ENCODE measurements around the gene ZNF446. TPM values are rescaled to one million over a fixed set of nuclear protein-coding genes. Genes with fewer than 3 reads are reported as not detected.
"Not testable (repeated sequence)": the region's sequence is repeated elsewhere in the genome, so short reads cannot be mapped to it uniquely, and the experiment has no call there.

The ZNF446 gene
- total and polyA plus RNA-seq, 10 of the 15 experiments (the other 5 are each of a cell fraction or from before 2014, with no cell fraction given), result 0.14 to 6.9 (median 4.1) TPM

DNA sequence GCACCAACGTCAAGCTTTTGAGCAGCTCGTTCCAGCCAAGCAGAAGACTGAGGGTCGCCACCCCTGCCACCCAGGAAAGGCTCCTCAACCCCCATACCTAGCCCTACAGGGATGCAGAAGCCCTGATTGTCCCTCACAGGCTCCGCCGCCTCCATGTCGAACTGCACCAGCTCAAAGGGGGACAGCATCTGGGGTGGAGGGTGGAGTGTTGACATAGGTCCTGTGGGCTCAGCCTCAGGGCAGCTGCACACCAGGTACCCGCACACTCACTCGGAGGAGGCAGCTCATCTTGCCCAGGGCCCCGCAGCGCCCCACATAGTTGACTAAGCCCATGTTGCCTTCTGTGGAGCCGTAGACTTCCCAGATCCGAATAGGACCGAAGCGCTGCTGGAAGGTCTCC lies 24.1 kb downstream of the ZNF446 start:
- peaks cover 8% of the 10 kb centered on the region for H3K4me1 ChIP-seq (ENCODE audit: control insufficient read depth, insufficient read depth, low read length)
- in situ Hi-C loops (cut with MboI), result no loop called here
- 0 out of 2 replicates have a peak overlapping the region, but pooled peaks have one; percentile 66 for H3K4me3 ChIP-seq
- no peaks in the 10 kb centered on the region for H3K36me3 ChIP-seq (ENCODE audit: control insufficient read depth in 2 of 2, insufficient read depth in 2 of 2, low read length in 1 of 2)
- RAD21 ChIA-PET (ENCODE audit: unreplicated experiment), result no interaction called here
- TF ChIP-seq SMARCA5 (IDR thresholded peaks at IDR 0.05), result no peak
- no peak for TF ChIP-seq PAX8 (IDR thresholded peaks at IDR 0.05)
- no peak for TF ChIP-seq SREBF2 (IDR thresholded peaks at IDR 0.05; ENCODE audit: low read length)
- TF ChIP-seq MEF2B (IDR thresholded peaks at IDR 0.05; ENCODE audit: partially characterized antibody, poor library complexity, severe bottlenecking), result no peak
- no peak for TF ChIP-seq ETV6 (conservative IDR thresholded peaks at IDR 0.05 in 1 of 2, IDR thresholded peaks at IDR 0.05 in 1 of 2; ENCODE audit: borderline replicate concordance in 1 of 2, low read depth in 1 of 2)
- TF ChIP-seq NBN (IDR thresholded peaks at IDR 0.05), result no peak
- TF ChIP-seq HCFC1 (IDR thresholded peaks at IDR 0.05; ENCODE audit: low read length), result no peak
- TF ChIP-seq ZZZ3 (IDR thresholded peaks at IDR 0.05; ENCODE audit: control insufficient read depth, insufficient read length, low read depth), result no peak
- TF ChIP-seq, protein P1, sequence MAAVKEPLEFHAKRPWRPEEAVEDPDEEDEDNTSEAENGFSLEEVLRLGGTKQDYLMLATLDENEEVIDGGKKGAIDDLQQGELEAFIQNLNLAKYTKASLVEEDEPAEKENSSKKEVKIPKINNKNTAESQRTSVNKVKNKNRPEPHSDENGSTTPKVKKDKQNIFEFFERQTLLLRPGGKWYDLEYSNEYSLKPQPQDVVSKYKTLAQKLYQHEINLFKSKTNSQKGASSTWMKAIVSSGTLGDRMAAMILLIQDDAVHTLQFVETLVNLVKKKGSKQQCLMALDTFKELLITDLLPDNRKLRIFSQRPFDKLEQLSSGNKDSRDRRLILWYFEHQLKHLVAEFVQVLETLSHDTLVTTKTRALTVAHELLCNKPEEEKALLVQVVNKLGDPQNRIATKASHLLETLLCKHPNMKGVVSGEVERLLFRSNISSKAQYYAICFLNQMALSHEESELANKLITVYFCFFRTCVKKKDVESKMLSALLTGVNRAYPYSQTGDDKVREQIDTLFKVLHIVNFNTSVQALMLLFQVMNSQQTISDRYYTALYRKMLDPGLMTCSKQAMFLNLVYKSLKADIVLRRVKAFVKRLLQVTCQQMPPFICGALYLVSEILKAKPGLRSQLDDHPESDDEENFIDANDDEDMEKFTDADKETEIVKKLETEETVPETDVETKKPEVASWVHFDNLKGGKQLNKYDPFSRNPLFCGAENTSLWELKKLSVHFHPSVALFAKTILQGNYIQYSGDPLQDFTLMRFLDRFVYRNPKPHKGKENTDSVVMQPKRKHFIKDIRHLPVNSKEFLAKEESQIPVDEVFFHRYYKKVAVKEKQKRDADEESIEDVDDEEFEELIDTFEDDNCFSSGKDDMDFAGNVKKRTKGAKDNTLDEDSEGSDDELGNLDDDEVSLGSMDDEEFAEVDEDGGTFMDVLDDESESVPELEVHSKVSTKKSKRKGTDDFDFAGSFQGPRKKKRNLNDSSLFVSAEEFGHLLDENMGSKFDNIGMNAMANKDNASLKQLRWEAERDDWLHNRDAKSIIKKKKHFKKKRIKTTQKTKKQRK (IDR thresholded peaks at IDR 0.05; ENCODE audit: low read depth, low read length), result no peak
- peak overlapping the region; percentile 78 for H3K4me2 ChIP-seq (ENCODE audit: control insufficient read depth, insufficient read depth)
- ATAC-seq, result no peak
- H2AFZ ChIP-seq (ENCODE audit: control insufficient read depth, low read depth, low read length), result no peak overlapping the region
- intact Hi-C loops (cut with micrococcal nuclease; ENCODE audit: unreplicated experiment), result no loop called here
- POLR2A ChIA-PET, result interaction anchor here (0.6 to 1.9 kb wide), 3 partner anchors 12 to 211 kb away, joined by 3 to 9 read pairs (median 6); partner anchors contain the start of gene ZNF497
- CTCF ChIA-PET, result interaction anchor here (2.3 to 4.2 kb wide), 3 partner anchors 11 to 19 kb away, joined by 10 to 24 read pairs (median 12); partner anchors contain the start of gene ZBTB45
- H3K27me3 ChIP-seq (replicated peaks in 1 of 2; ENCODE audit: control insufficient read depth in 2 of 2, insufficient read depth in 2 of 2, low read length in 1 of 2), result no peaks in the 10 kb centered on the region
- no peak overlapping the region for H3K9ac ChIP-seq (ENCODE audit: control insufficient read depth, insufficient read depth, low read length)
- FAIRE-seq, result no peak
- no TSS peak for BruUV-seq (replicated peaks)
- DNase-seq (ENCODE audit: low read depth, low spot score), result no peak
- H3K9me3 ChIP-seq (replicated peaks; ENCODE audit: control insufficient read depth, insufficient read depth, low read length), result no peaks in the 10 kb centered on the region; the same call in 2 of the 3 replicates
- SMC1A ChIA-PET (ENCODE audit: uncharacterized antibody, unreplicated experiment), result interaction anchor here (1.1 to 2.6 kb wide), 2 partner anchors 11 to 12 kb away, joined by 3 to 16 read pairs; partner anchors contain the start of gene SLC27A5
- H3K27ac ChIP-seq (ENCODE audit: control insufficient read depth, insufficient read depth), result no peak overlapping the region
- H4K20me1 ChIP-seq (ENCODE audit: control insufficient read depth, insufficient read depth), result no peaks in the 10 kb centered on the region
- WGBS (ENCODE audit: insufficient coverage, insufficient replicate concordance, low lambda C conversion rate, missing lambda C conversion rate), result 97% methylated on average over 14 of the region's 14 CpGs
- peaks cover 11% of the 10 kb centered on the region for H3K79me2 ChIP-seq (ENCODE audit: control insufficient read depth, insufficient read depth, low read length)

DNA sequence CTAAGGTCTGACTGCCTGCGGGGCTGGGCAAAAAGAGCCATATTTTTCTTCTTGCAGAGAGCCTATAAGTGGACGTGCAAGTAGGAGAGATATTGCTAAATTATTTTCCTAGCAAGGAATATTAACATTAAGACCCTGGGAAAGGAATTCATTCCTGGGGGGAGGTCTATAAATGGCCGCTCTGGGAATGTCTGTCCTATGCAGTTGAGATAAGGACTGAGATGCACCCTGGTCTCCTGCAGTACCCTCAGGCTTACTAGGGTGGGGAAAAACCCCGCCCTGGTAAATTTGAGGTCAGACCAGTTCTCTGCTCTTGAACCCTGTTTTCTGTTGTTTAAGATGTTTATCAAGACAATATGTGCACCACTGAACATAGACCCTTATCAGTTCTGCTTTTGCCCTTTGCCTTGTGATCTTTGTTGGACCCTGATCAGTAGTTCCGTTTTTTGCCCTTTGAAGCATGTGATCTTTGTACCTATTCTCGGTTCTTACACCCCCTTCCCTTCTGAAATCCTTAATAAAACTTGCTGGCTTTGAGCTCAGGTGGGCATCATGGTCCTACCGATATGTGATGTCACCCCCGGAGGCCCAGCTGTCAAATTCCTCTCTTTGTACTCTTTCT lies 31.6 kb downstream of the ZNF446 start:
- H4K20me1 ChIP-seq (ENCODE audit: control insufficient read depth, insufficient read depth); RAD21 ChIA-PET (ENCODE audit: unreplicated experiment); POLR2A ChIA-PET; H3K9me3 ChIP-seq (replicated peaks; ENCODE audit: control insufficient read depth, insufficient read depth, low read length); FAIRE-seq; ATAC-seq; DNase-seq (ENCODE audit: low read depth, low spot score); H3K4me3 ChIP-seq; H3K4me1 ChIP-seq (ENCODE audit: control insufficient read depth, insufficient read depth, low read length); H3K79me2 ChIP-seq (ENCODE audit: control insufficient read depth, insufficient read depth, low read length); H3K27me3 ChIP-seq (replicated peaks in 1 of 2; ENCODE audit: control insufficient read depth in 2 of 2, insufficient read depth in 2 of 2, low read length in 1 of 2); H3K9ac ChIP-seq (ENCODE audit: control insufficient read depth, insufficient read depth, low read length); BruUV-seq (replicated peaks); H3K36me3 ChIP-seq (ENCODE audit: control insufficient read depth in 2 of 2, insufficient read depth in 2 of 2, low read length in 1 of 2); H3K4me2 ChIP-seq (ENCODE audit: control insufficient read depth, insufficient read depth); CTCF ChIA-PET; intact Hi-C loops (cut with micrococcal nuclease; ENCODE audit: unreplicated experiment); H2AFZ ChIP-seq (ENCODE audit: control insufficient read depth, low read depth, low read length); H3K27ac ChIP-seq (ENCODE audit: control insufficient read depth, insufficient read depth); SMC1A ChIA-PET (ENCODE audit: uncharacterized antibody, unreplicated experiment); in situ Hi-C loops (cut with MboI): not testable (repeated sequence)
- 63% methylated on average over 8 of the region's 8 CpGs for WGBS (ENCODE audit: insufficient coverage, insufficient replicate concordance, low lambda C conversion rate, missing lambda C conversion rate)
